Muscle of leg (tissue), 16 donors: Measurements from ENCODE around the gene SNX14. TPM values are rescaled to one million over a fixed set of nuclear protein-coding genes. Genes with fewer than 3 reads are reported as not detected.
A peak's percentile ranks its signal among the peaks of the same experiment; 100 is the strongest.
"Not testable (repeated sequence)": the region's sequence is repeated elsewhere in the genome, so short reads cannot be mapped to it uniquely, and the experiment has no call there.

Source experiments
- DNase-seq: peaks from one replicate; pipeline ENCODE4 v3.0.0; 2013
- H3K27ac ChIP-seq: one replicate; pipeline ENCODE4 v1.5.1; 2013; ENCODE audit warnings: mild to moderate bottlenecking, low read length, control low read depth
- H3K27me3 ChIP-seq: one replicate; pipeline ENCODE4 v1.6.1; 2013; ENCODE audit warnings: low read length; ENCODE audit not compliant: control insufficient read depth, insufficient read depth
- H3K36me3 ChIP-seq: one replicate; pipeline ENCODE4 v1.6.1; 2013; ENCODE audit warnings: low read length; ENCODE audit not compliant: control insufficient read depth, insufficient read depth
- H3K4me1 ChIP-seq: one replicate; pipeline ENCODE4 v1.6.1; 2013; ENCODE audit warnings: low read length; ENCODE audit not compliant: control insufficient read depth, insufficient read depth
- H3K4me3 ChIP-seq: one replicate; pipeline ENCODE4 v1.5.1; 2013; ENCODE audit warnings: low read length, control low read depth
- H3K9me3 ChIP-seq: replicated peaks from 2 replicates; pipeline ENCODE4 v1.6.1; 2013; ENCODE audit warnings: low read depth, low read length; ENCODE audit not compliant: control insufficient read depth
- WGBS: methylation state at CpG from one replicate; pipeline ENCODE4 v1.1.5; 2013; ENCODE audit warnings: missing lambda C conversion rate; ENCODE audit not compliant: insufficient coverage; 5-methylcytosine and 5-hydroxymethylcytosine counted together
- long read RNA-seq, 11 donors: transcript quantifications; one replicate each; lab custom pipeline, GENCODE V29; 2026
- polyA plus RNA-seq, 8 donors: library from polyadenylated mRNA; unstranded; fragments of 120-200 nt; gene quantifications; one replicate each; pipeline versions ENCODE4 v1.2.1 to v1.2.3, GENCODE V29; 2013; ENCODE audit warnings: inconsistent platforms in 1 of 8, low replicate concordance in 1 of 8; ENCODE audit not compliant: insufficient read length in 8 of 8, insufficient read depth in 1 of 8
- total RNA-seq: library from RNA; stranded (reverse); fragments of 120-200 nt; gene quantifications from one replicate; pipeline ENCODE4 v1.2.4, GENCODE V29; 2013

Gene SNX14
- total RNA-seq (54.5 TPM), polyA plus RNA-seq (10 to 100 TPM; 37.8 to 51.5 (median 45.4) TPM)
- long read RNA-seq, donor 1, partial matches to known transcripts = 0 of 1 reads
- long read RNA-seq, donor 1, other reads (novel, unspliced or antisense) = 0 of 1 reads
- long read RNA-seq, donor 2 = 0 reads
- long read RNA-seq, donor 3, partial matches to known transcripts = 0 of 3 reads
- long read RNA-seq, donor 3, other reads (novel, unspliced or antisense) = 0 of 3 reads
- long read RNA-seq, donor 4, partial matches to known transcripts = 0 of 2 reads
- long read RNA-seq, donor 4, other reads (novel, unspliced or antisense) = 0 of 2 reads
- long read RNA-seq, donor 5, partial matches to known transcripts = 0 of 3 reads
- long read RNA-seq, donor 5, other reads (novel, unspliced or antisense) = 0 of 3 reads
- long read RNA-seq, donor 6, transcript SNX14-206 (3 exons, 755 nt) = major isoform, 5 of 8 reads
- long read RNA-seq, donor 6, partial matches to known transcripts = 0 of 8 reads
- long read RNA-seq, donor 6, other reads (novel, unspliced or antisense) = 0 of 8 reads
- long read RNA-seq, donor 7, partial matches to known transcripts = 0 of 2 reads
- long read RNA-seq, donor 7, other reads (novel, unspliced or antisense) = 0 of 2 reads
- long read RNA-seq, donor 8, transcript SNX14-206 (3 exons, 755 nt) = major isoform, 5 of 6 reads
- long read RNA-seq, donor 8, partial matches to known transcripts = 0 of 6 reads
- long read RNA-seq, donor 8, other reads (novel, unspliced or antisense) = 0 of 6 reads
- long read RNA-seq, donor 9, partial matches to known transcripts = 0 of 5 reads
- long read RNA-seq, donor 9, other reads (novel, unspliced or antisense) = 0 of 5 reads
- long read RNA-seq, donor 10, transcript SNX14-206 (3 exons, 755 nt) = major isoform, 5 of 7 reads
- long read RNA-seq, donor 10, partial matches to known transcripts = 0 of 7 reads
- long read RNA-seq, donor 10, other reads (novel, unspliced or antisense) = 0 of 7 reads
- long read RNA-seq, donor 11, partial matches to known transcripts = 0 of 3 reads
- long read RNA-seq, donor 11, other reads (novel, unspliced or antisense) = 0 of 3 reads

- DNase-seq = peak; percentile 99
- no peaks in the 10 kb centered on the region for H3K27me3 ChIP-seq
- H3K4me1 ChIP-seq = peaks cover 5% of the 10 kb centered on the region
- H3K27ac ChIP-seq = peak within 1 kb of the TSS; percentile 97
- no peaks in the 10 kb centered on the region for H3K9me3 ChIP-seq
- under 1% methylated on average over 80 of the region's 82 CpGs for WGBS
- peak within 1 kb of the TSS; percentile 87 for H3K4me3 ChIP-seq
- no peaks in the 10 kb centered on the region for H3K36me3 ChIP-seq
These were observed at the start of gene SNX14 for GRCh38 chr6:85593438-85594196. TSS of gene SNX14 (minus strand) at chr6:85593858. CDS start at chr6:85593718, 140 bp downstream.

GRCh38 chr6:85642774-85643536 lies 49.3 kb upstream of the SNX14 start, which contains the start of gene SYNCRIP:
TSS of gene SYNCRIP (minus strand) at chr6:85642886. CDS start at chr6:85641439, 1,447 bp downstream.
- peaks cover 4% of the 10 kb centered on the region for H3K4me1 ChIP-seq
- no peaks in the 10 kb centered on the region for H3K9me3 ChIP-seq

GRCh38 chr6:85641897-85642773 lies 48.5 kb upstream of the SNX14 start:
- peaks cover 15% of the 10 kb centered on the region for H3K36me3 ChIP-seq
- WGBS = under 1% methylated on average over 85 of the region's 85 CpGs
- H3K9me3 ChIP-seq = no peaks in the 10 kb centered on the region
- peaks cover 4% of the 10 kb centered on the region for H3K4me1 ChIP-seq
- peak overlapping the region; percentile 98 for H3K4me3 ChIP-seq
- peak; percentile 81 for DNase-seq
- no peaks in the 10 kb centered on the region for H3K27me3 ChIP-seq
- H3K27ac ChIP-seq = peak overlapping the region; percentile 100

More at GRCh38 chr6:85642774-85643536, 49.3 kb upstream of the SNX14 start, which contains the start of gene SYNCRIP:
- peak within 1 kb of the TSS; percentile 98 for H3K4me3 ChIP-seq
- peak; percentile 100 for DNase-seq
- whole genome bisulfite sequencing = under 1% methylated on average over 55 of the region's 76 CpGs
- peaks cover 10% of the 10 kb centered on the region for H3K36me3 ChIP-seq
- no peaks in the 10 kb centered on the region for H3K27me3 ChIP-seq
- H3K27ac ChIP-seq = peak within 1 kb of the TSS; percentile 100

GRCh38 chr6:85641522-85641896 lies 47.9 kb upstream of the SNX14 start:
- Histone ChIP-seq H3K4me1 (peaks cover 4% of the 10 kb centered on the region), H3K9me3 (no peaks in the 10 kb centered on the region), H3K4me3 (peak overlapping the region; percentile 98), H3K27me3 (no peaks in the 10 kb centered on the region), H3K27ac (peak overlapping the region; percentile 100), H3K36me3 (peaks cover 19% of the 10 kb centered on the region)
- DNase-seq = no peak
- WGBS = 0% methylated on average over 8 of the region's 14 CpGs

- no peaks in the 10 kb centered on the region for H3K27me3 ChIP-seq
- H3K4me1 ChIP-seq = peaks cover 4% of the 10 kb centered on the region
- H3K36me3 ChIP-seq = peaks cover 22% of the 10 kb centered on the region
- peak; percentile 45 for DNase-seq
- H3K4me3 ChIP-seq = peak overlapping the region; percentile 98
- H3K9me3 ChIP-seq = no peaks in the 10 kb centered on the region
- H3K27ac ChIP-seq = peak overlapping the region; percentile 100
- 40% methylated on average over 1 of the region's 3 CpGs for WGBS
These were observed 47.2 kb upstream of the SNX14 start for GRCh38 chr6:85640821-85641220.

GRCh38 chr6:85637579-85637978 lies 43.9 kb upstream of the SNX14 start:
- no peak for DNase-seq
- H3K27ac ChIP-seq = no peak overlapping the region
- H3K36me3 ChIP-seq = peaks cover 43% of the 10 kb centered on the region
- no peaks in the 10 kb centered on the region for H3K27me3 ChIP-seq
- no peaks in the 10 kb centered on the region for H3K9me3 ChIP-seq
- 80% methylated on average over 1 of the region's 3 CpGs for WGBS
- H3K4me1 ChIP-seq = no peaks in the 10 kb centered on the region
- H3K4me3 ChIP-seq = no peak overlapping the region

- Histone ChIP-seq H3K9me3 (no peaks in the 10 kb centered on the region), H3K27me3 (no peaks in the 10 kb centered on the region), H3K27ac (no peak overlapping the region), H3K4me1 (no peaks in the 10 kb centered on the region), H3K36me3 (peaks cover 59% of the 10 kb centered on the region), H3K4me3 (no peak overlapping the region)
- WGBS = 92% methylated on average over 3 of the region's 6 CpGs
- no peak for DNase-seq
These were observed 38.7 kb upstream of the SNX14 start for GRCh38 chr6:85632164-85632942.

- not testable (repeated sequence) for H3K27me3 ChIP-seq, H3K4me3 ChIP-seq, H3K9me3 ChIP-seq, H3K27ac ChIP-seq, H3K4me1 ChIP-seq, DNase-seq
- peaks cover 55% of the 10 kb centered on the region for H3K36me3 ChIP-seq
- 100% methylated on average over 2 of the region's 5 CpGs for WGBS
These were observed 37.5 kb upstream of the SNX14 start for GRCh38 chr6:85631117-85631516.
